ENCODE results near the gene FPGS. TPM values are rescaled to one million over a fixed set of nuclear protein-coding genes. Genes with fewer than 3 reads are reported as not detected.
A peak's percentile ranks its signal among the peaks of the same experiment; 100 is the strongest.

The FPGS gene
- polyA plus RNA-seq, 2 of the 4 experiments (the other 2 are of a cell fraction), result 28.8 to 48.5 TPM

DNA sequence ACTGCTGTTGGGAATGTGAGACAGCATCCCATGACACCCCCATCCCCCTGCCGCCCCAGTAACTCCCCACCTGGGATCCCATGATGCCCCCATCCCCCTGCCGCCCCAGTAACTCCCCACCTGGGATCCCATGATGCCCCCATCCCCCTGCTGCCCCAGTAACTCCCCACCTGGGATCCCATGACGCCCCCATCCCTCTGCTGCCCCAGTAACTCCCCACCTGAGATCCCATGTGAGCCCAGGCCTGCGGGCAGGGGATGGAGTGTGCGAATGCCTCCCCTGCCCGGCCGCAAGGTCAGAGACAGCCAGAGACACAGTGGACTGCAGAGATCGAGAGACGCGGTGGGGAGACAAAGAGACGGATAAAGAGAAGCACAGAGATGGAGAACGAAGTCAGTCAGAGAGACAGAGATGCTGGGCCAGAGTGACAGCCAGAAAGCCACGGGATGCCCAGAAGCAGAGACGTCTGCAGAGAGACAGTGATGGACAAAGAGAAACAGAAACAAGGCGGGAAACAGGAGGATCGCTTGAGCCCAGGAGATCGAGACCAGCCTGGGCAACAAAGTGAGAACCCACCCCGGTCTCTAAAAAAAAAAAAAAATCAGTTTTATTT is 25.2 kb upstream of the FPGS start:
- Histone ChIP-seq H3K4me3 (no peak overlapping the region), H3K9me3 (no peaks in the 10 kb centered on the region), H3K27ac (no peak overlapping the region), H3K4me1 (peaks cover 9% of the 10 kb centered on the region; the same call in 2 of the 3 replicates), H3K4me2 (no peak overlapping the region)
- CTCF ChIA-PET, result interaction anchor here (0.5 to 12.1 kb wide), 7 partner anchors 9 to 297 kb away, joined by 3 to 157 read pairs (median 3); partner anchors contain the start of genes SLC25A25 and TOR2A
- no peak for TF ChIP-seq JUNB (IDR thresholded peaks at IDR 0.05)
- no peak for TF ChIP-seq RCOR1 (IDR thresholded peaks at IDR 0.05; ENCODE audit: low read depth, low read length)
- no peak for TF ChIP-seq RARB (CRISPR knock-in tag; IDR thresholded peaks at IDR 0.05)
- no peak for TF ChIP-seq CBX8 (IDR thresholded peaks at IDR 0.05)
- TF ChIP-seq MAZ (IDR thresholded peaks at IDR 0.05; ENCODE audit: borderline replicate concordance, low read depth, low read length), result no peak
- no peak for TF ChIP-seq KDM1A (IDR thresholded peaks at IDR 0.05; ENCODE audit: low read depth)
- TF ChIP-seq NR3C1 (IDR thresholded peaks at IDR 0.05), result no peak
- no peak for TF ChIP-seq FOXS1 (CRISPR knock-in tag; IDR thresholded peaks at IDR 0.05)
- ATAC-seq (no peak), DNase-seq (ENCODE audit: low read depth in 1 of 2, low spot score in 1 of 2) (no peak), FAIRE-seq (no peak)
- 80% methylated on average over 15 of the region's 18 CpGs for whole genome bisulfite sequencing (ENCODE audit: missing lambda C conversion rate)
- POLR2A ChIA-PET, result no interaction called here

DNA sequence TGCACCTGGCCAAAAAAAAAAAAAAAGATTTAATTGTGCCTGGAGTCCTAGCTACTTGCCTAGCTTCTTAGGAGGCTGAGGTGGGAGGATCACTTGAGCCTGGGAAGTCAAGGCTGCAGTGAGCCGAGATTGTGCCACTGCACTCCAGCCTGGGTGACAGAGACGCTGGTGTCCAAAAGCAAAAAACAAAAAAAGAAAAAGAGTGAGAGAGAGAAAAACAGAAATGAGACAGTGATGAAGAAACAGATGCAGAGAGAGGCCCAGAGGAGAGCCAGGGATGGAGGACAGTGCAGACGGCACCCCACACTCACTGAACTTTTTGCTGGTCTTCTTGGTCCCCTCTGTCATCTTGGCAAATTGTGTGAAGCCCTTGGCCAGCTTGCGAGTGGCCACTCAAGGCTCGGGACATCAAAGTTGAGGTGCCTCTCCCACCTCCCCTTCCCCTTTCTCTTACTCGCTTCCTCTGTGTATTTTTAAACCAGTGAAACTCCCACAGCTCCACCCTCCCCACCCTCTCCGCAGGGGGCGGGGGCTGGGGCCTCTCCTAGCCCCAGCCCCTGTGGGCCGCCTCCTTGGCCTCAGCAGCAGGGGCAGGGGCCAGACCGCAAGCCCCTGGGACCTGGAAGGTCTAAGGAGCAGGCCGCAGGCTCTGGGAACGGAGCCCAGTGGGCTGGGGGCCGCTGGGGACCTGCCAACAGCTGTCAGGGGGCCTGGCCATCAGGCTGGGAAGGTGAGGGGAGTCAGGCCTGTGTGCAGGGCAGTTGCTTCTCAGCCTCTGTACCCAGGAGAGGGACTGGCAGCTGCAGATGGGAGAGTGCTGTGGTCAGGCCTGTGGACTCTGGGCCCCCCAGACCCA is 24.2 kb upstream of the FPGS start, which contains the start of gene SH2D3C:
SH2D3C (minus strand) TSS at position 387 of the 856 bp plus-strand sequence; CDS start at position 348, 39 bp downstream.
- Histone ChIP-seq H3K4me2 (no peak within 1 kb of the TSS; the same call in 2 of the 3 replicates), H3K4me1 (peaks cover 9% of the 10 kb centered on the region; the same call in 2 of the 3 replicates), H3K4me3 (no peak within 1 kb of the TSS), H3K9me3 (no peaks in the 10 kb centered on the region), H3K27ac (peak within 1 kb of the TSS; percentile 48 to 71; a peak in 5 of 6 replicates)
- TF ChIP-seq, protein P1, sequence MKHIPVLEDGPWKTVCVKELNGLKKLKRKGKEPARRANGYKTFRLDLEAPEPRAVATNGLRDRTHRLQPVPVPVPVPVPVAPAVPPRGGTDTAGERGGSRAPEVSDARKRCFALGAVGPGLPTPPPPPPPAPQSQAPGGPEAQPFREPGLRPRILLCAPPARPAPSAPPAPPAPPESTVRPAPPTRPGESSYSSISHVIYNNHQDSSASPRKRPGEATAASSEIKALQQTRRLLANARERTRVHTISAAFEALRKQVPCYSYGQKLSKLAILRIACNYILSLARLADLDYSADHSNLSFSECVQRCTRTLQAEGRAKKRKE (CRISPR knock-in tag; IDR thresholded peaks at IDR 0.05; ENCODE audit: low read depth), result no peak
- TF ChIP-seq GATA3 (IDR thresholded peaks at IDR 0.05; ENCODE audit: borderline replicate concordance) (no peak), FOSL2 (IDR thresholded peaks at IDR 0.05) (no peak), FOSL2 (CRISPR knock-in tag; IDR thresholded peaks at IDR 0.05) (no peak), TFCP2L1 (CRISPR knock-in tag; IDR thresholded peaks at IDR 0.05) (no peak)
- TF ChIP-seq, protein P2, sequence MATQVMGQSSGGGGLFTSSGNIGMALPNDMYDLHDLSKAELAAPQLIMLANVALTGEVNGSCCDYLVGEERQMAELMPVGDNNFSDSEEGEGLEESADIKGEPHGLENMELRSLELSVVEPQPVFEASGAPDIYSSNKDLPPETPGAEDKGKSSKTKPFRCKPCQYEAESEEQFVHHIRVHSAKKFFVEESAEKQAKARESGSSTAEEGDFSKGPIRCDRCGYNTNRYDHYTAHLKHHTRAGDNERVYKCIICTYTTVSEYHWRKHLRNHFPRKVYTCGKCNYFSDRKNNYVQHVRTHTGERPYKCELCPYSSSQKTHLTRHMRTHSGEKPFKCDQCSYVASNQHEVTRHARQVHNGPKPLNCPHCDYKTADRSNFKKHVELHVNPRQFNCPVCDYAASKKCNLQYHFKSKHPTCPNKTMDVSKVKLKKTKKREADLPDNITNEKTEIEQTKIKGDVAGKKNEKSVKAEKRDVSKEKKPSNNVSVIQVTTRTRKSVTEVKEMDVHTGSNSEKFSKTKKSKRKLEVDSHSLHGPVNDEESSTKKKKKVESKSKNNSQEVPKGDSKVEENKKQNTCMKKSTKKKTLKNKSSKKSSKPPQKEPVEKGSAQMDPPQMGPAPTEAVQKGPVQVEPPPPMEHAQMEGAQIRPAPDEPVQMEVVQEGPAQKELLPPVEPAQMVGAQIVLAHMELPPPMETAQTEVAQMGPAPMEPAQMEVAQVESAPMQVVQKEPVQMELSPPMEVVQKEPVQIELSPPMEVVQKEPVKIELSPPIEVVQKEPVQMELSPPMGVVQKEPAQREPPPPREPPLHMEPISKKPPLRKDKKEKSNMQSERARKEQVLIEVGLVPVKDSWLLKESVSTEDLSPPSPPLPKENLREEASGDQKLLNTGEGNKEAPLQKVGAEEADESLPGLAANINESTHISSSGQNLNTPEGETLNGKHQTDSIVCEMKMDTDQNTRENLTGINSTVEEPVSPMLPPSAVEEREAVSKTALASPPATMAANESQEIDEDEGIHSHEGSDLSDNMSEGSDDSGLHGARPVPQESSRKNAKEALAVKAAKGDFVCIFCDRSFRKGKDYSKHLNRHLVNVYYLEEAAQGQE (IDR thresholded peaks at IDR 0.05), result no peak
- TF ChIP-seq, protein P3, sequence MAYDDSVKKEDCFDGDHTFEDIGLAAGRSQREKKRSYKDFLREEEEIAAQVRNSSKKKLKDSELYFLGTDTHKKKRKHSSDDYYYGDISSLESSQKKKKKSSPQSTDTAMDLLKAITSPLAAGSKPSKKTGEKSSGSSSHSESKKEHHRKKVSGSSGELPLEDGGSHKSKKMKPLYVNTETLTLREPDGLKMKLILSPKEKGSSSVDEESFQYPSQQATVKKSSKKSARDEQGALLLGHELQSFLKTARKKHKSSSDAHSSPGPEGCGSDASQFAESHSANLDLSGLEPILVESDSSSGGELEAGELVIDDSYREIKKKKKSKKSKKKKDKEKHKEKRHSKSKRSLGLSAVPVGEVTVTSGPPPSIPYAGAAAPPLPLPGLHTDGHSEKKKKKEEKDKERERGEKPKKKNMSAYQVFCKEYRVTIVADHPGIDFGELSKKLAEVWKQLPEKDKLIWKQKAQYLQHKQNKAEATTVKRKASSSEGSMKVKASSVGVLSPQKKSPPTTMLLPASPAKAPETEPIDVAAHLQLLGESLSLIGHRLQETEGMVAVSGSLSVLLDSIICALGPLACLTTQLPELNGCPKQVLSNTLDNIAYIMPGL (CRISPR knock-in tag; IDR thresholded peaks at IDR 0.05; ENCODE audit: borderline replicate concordance), result no peak
- TF ChIP-seq, protein P4, sequence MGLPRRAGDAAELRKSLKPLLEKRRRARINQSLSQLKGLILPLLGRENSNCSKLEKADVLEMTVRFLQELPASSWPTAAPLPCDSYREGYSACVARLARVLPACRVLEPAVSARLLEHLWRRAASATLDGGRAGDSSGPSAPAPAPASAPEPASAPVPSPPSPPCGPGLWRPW (IDR thresholded peaks at IDR 0.05), result no peak
- TF ChIP-seq, protein P5, sequence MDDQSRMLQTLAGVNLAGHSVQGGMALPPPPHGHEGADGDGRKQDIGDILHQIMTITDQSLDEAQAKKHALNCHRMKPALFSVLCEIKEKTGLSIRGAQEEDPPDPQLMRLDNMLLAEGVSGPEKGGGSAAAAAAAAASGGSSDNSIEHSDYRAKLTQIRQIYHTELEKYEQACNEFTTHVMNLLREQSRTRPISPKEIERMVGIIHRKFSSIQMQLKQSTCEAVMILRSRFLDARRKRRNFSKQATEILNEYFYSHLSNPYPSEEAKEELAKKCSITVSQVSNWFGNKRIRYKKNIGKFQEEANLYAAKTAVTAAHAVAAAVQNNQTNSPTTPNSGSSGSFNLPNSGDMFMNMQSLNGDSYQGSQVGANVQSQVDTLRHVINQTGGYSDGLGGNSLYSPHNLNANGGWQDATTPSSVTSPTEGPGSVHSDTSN (IDR thresholded peaks at IDR 0.05), result no peak
- TF ChIP-seq, protein P6, sequence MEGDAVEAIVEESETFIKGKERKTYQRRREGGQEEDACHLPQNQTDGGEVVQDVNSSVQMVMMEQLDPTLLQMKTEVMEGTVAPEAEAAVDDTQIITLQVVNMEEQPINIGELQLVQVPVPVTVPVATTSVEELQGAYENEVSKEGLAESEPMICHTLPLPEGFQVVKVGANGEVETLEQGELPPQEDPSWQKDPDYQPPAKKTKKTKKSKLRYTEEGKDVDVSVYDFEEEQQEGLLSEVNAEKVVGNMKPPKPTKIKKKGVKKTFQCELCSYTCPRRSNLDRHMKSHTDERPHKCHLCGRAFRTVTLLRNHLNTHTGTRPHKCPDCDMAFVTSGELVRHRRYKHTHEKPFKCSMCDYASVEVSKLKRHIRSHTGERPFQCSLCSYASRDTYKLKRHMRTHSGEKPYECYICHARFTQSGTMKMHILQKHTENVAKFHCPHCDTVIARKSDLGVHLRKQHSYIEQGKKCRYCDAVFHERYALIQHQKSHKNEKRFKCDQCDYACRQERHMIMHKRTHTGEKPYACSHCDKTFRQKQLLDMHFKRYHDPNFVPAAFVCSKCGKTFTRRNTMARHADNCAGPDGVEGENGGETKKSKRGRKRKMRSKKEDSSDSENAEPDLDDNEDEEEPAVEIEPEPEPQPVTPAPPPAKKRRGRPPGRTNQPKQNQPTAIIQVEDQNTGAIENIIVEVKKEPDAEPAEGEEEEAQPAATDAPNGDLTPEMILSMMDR (IDR thresholded peaks at IDR 0.05), result no peak
- POLR2A ChIA-PET, result no interaction called here
- FAIRE-seq, result no peak
- WGBS (ENCODE audit: missing lambda C conversion rate), result 79% methylated on average over 13 of the region's 13 CpGs
- no peak for DNase-seq (ENCODE audit: low read depth in 1 of 2, low spot score in 1 of 2)
- peak in 1 of 2 experiments; percentile 10; a peak in 2 of 6 replicates for ATAC-seq
- CTCF ChIA-PET, result interaction anchor here (0.5 to 12.1 kb wide), 14 partner anchors 8 to 340 kb away, joined by 3 to 157 read pairs (median 3); partner anchors contain the start of genes SLC25A25 and TOR2A

Data from A549 (cell line).